Esophagus squamous epithelium (tissue), 5 donors: ENCODE results near the gene IRF9. TPM values are rescaled to one million over a fixed set of nuclear protein-coding genes. Genes with fewer than 3 reads are reported as not detected.
"Not testable (repeated sequence)": the region's sequence is repeated elsewhere in the genome, so short reads cannot be mapped to it uniquely, and the experiment has no call there.

Experiments
- DNase-seq: peaks from one replicate; lab custom pipeline; 2025; lab: John Stamatoyannopoulos, UW
- H3K27ac ChIP-seq, 4 donors: fragments of 200-600 bp; sonication (generic); one replicate each; pipeline ENCODE4 v1.5.1; 2016 to 2019; ENCODE audit warnings: mild to moderate bottlenecking in 1 of 4
- H3K27me3 ChIP-seq, 4 donors: fragments of 200-600 bp; sonication (generic); 1 replicate in 3 of 4; 2 replicates in 1 of 4; pipeline versions ENCODE4 v1.5.1 to v1.6.0; 2017 to 2021; ENCODE audit warnings: antibody characterized with exemption in 1 of 4
- H3K36me3 ChIP-seq, 3 donors: fragments of 200-600 bp; sonication (generic); one replicate each; pipeline ENCODE4 v1.5.1; 2016 to 2019
- H3K4me1 ChIP-seq, 3 donors: fragments of 200-600 bp; sonication (generic); one replicate each; pipeline ENCODE4 v1.5.1; 2017 to 2019
- H3K4me3 ChIP-seq, 4 donors: fragments of 200-600 bp; sonication (generic); 1 replicate in 3 of 4; 2 replicates in 1 of 4; pipeline ENCODE4 v1.5.1; 2016 to 2019; ENCODE audit warnings: mild to moderate bottlenecking in 2 of 4, moderate library complexity in 1 of 4
- H3K9me3 ChIP-seq, 3 donors: fragments of 200-600 bp; sonication (generic); one replicate each; pipeline ENCODE4 v1.5.1; 2016 to 2019
- POLR2A ChIP-seq, 4 donors: fragments of 450-650 bp; IDR thresholded peaks; one replicate each; pipeline ENCODE4 v1.6.1; 2017; ENCODE audit warnings: antibody characterized with exemption in 4 of 4, mild to moderate bottlenecking in 4 of 4, moderate library complexity in 3 of 4
- WGBS, 2 donors: methylation state at CpG; one replicate each; pipeline ENCODE4 v1.1.5; 2018; 5-methylcytosine and 5-hydroxymethylcytosine counted together
- intact Hi-C: fragments of 100-400 bp; cut with DNase I; formaldehyde crosslinking; loops from one replicate; pipeline ENCODE4 v1.15.0; 2022
- total RNA-seq, 4 donors: library from RNA; depleted of rRNA; stranded (reverse); fragments of >200 nt; gene quantifications; one replicate each; pipeline ENCODE4 v1.1.0, GENCODE V29; 2016
- TF ChIP-seq, protein P1 (sequence below), 6 experiments: fragments of 450-650 bp in 4 of 6; fragments of 200-600 bp in 2 of 6; sonication (generic) in 2 of 6; IDR thresholded peaks; one replicate each; pipeline ENCODE4 v1.5.1; 2016 to 2019; ENCODE audit warnings: antibody characterized with exemption in 6 of 6, mild to moderate bottlenecking in 4 of 6, moderate library complexity in 4 of 6
- donor health status: DM: yes; HTN: yes; CAD: no.

The IRF9 gene
- total RNA-seq, 4 donors from 2014 or later: 21.9 to 52.2 (median 45.9) TPM

DNA sequence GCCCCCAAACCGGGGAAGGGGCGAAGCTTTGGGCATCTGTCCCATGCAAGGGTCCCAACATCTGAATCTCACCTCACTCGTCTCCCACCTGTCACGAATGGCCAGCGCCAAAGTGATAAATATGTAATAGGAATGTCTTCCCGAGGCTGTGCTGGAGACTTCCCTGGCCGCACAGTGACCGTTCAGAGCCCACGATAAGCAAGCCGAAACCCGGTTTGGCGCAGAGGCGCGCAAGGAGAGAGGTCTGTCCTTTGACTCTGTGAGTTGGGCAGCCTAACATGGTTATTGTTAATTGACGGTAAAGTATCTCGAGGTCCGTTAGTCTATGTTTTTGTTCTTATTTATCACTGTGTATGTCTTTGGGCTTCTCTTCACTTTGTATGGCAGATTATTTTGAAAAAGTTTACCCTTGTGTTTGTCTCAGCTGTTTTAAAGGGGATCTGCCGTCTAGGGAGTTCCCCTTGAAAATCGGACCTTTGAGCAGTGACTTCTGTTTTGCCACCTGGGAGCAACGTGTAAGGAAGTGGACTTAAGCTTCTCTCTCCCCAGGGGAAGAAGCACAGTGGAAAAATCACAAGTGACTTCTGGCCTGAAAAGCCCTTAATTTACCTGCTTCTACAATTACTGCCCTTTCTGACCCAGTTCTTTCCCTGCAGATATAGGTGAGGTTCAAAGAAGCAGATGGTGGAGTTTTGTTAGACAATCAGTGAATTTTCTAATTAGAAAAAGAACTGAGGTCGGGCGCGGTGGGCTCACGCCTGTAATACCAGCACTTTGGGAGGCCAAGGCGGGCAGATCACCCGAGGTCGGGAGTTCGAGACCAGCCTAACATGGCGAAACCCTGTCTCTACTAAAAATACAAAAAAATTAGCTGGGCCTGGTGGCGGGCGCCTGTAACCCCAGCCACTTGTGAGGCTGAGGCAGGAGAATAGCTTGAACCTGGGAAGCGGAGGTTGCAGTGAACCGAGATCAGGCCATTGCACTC is 35.3 kb downstream of the IRF9 start:
- H3K27me3 ChIP-seq: no peaks in the 10 kb centered on the region
- TF ChIP-seq, protein P1, sequence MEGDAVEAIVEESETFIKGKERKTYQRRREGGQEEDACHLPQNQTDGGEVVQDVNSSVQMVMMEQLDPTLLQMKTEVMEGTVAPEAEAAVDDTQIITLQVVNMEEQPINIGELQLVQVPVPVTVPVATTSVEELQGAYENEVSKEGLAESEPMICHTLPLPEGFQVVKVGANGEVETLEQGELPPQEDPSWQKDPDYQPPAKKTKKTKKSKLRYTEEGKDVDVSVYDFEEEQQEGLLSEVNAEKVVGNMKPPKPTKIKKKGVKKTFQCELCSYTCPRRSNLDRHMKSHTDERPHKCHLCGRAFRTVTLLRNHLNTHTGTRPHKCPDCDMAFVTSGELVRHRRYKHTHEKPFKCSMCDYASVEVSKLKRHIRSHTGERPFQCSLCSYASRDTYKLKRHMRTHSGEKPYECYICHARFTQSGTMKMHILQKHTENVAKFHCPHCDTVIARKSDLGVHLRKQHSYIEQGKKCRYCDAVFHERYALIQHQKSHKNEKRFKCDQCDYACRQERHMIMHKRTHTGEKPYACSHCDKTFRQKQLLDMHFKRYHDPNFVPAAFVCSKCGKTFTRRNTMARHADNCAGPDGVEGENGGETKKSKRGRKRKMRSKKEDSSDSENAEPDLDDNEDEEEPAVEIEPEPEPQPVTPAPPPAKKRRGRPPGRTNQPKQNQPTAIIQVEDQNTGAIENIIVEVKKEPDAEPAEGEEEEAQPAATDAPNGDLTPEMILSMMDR (IDR thresholded peaks at IDR 0.05): peak in 1 of 6 experiments; percentile 4
- TF ChIP-seq POLR2A (IDR thresholded peaks at IDR 0.05): no peak
- peaks cover 18 to 68% (median 20%) of the 10 kb centered on the region in 3 donors for H3K4me1 ChIP-seq
- H3K36me3 ChIP-seq: peaks cover 6 to 48% (median 16%) of the 10 kb centered on the region in 3 donors
- 31 to 48% methylated on average over 23 to 25 of the region's 33 CpGs for WGBS, 2 donors
- no peak for DNase-seq
- peak overlapping the region; percentile 91 to 99 (median 96) for H3K27ac ChIP-seq
- intact Hi-C loops: no loop called here
- H3K4me3 ChIP-seq: peak overlapping the region; percentile 72 to 100 (median 88)
- no peaks in the 10 kb centered on the region for H3K9me3 ChIP-seq

DNA sequence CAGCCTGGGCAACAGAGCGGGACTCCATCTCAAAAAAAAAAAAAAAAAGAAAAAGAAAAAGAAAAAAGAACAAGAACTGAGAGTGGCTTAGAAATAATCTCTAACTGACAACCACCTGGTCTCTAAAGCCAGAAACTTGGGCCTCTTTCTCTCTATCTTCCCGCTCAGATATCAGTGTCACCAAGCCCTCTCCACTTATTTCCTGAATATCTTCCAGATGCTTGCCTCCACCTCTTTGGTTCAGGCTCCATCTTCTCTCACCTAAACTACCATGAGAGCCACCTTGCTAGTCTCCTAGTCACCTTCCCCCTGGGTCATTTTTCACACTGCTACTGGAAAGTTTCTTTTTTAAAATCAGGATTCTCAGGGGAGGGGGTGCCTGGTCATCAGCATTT is 36.0 kb downstream of the IRF9 start:
- 83 to 100% methylated on average over 2 of the region's 2 CpGs for WGBS, 2 donors
- H3K27me3 ChIP-seq: no peaks in the 10 kb centered on the region
- peak overlapping the region in 2 of 4 donors; percentile 99 to 100 for H3K4me3 ChIP-seq
- H3K27ac ChIP-seq: no peak overlapping the region
- H3K4me1 ChIP-seq: peaks cover 18 to 66% (median 20%) of the 10 kb centered on the region in 3 donors
- no peaks in the 10 kb centered on the region for H3K9me3 ChIP-seq
- no peak for TF ChIP-seq POLR2A (IDR thresholded peaks at IDR 0.05)
- TF ChIP-seq, protein P1 (IDR thresholded peaks at IDR 0.05): no peak
- intact Hi-C loops: no loop called here
- peaks cover 0 to 48% (median 11%) of the 10 kb centered on the region in 3 donors for H3K36me3 ChIP-seq
- DNase-seq: no peak

DNA sequence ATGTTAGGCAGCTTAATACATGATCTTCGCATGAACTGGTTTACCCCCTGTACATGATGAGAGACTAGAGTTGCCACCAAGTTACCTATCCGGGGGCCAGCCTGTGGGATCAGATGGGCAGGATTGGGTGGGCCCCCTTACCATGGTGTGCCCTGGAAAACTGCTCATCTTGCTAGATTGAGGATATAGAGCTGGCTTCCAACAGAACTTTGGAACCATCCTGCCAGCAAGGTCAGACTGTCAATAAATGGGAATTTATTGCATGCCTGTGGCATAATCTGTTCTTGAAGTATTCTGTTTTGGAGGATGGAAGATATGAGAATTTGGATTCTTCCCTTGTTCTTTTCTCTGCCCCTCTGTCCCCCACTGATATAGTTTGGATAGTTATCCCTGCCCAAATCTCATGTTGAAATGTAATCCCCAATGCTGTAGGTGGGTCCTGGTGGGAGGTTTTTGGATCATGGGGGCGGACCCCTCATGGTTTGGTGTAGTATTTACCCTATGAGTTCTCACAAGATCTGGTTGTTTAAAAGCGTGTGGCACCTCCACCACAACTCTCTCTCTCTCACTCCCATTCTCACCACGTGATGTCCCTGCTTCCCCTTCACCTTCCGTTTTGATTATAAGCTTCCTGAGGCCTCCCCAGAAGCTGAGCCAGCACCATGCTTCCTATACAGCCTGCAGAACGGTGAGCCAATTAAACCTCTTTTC is 37.9 kb downstream of the IRF9 start:
- H3K4me3 ChIP-seq: no peak overlapping the region
- no peaks in the 10 kb centered on the region for H3K9me3 ChIP-seq
- intact Hi-C loops: no loop called here
- H3K27me3 ChIP-seq: no peaks in the 10 kb centered on the region
- H3K36me3 ChIP-seq: peaks cover 0 to 53% (median 0%) of the 10 kb centered on the region in 3 donors
- H3K4me1 ChIP-seq: peaks cover 18 to 51% (median 20%) of the 10 kb centered on the region in 3 donors
- WGBS, 2 donors: 70 to 85% methylated on average over 7 of the region's 7 CpGs
- TF ChIP-seq POLR2A (IDR thresholded peaks at IDR 0.05): no peak
- TF ChIP-seq, protein P1 (IDR thresholded peaks at IDR 0.05): no peak
- no peak for DNase-seq
- H3K27ac ChIP-seq: no peak overlapping the region

DNA sequence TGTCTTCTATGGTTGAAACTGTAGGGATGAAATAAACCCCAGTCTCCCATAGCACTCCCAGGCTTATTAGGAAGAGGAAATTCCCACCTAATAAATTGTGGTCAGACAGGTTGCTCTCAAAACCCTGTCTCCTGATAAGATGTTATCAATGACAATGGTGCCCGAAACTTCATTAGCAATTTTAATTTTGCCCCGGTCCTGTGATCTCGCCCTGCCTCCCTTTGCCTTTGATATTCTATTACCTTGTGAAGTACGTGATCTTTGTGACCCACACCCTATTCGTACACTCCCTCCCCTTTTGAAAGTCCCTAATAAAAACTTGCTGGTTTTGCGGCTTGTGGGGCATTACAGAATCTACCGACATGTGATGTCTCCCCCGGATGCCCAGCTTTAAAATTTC is 41.5 kb downstream of the IRF9 start:
- Histone ChIP-seq H3K4me1 (peaks cover 0 to 23% (median 0%) of the 10 kb centered on the region in 3 donors), H3K36me3 (peaks cover 0 to 85% (median 7%) of the 10 kb centered on the region in 3 donors)
- H3K27ac ChIP-seq, intact Hi-C loops, H3K4me3 ChIP-seq, H3K9me3 ChIP-seq, H3K27me3 ChIP-seq, DNase-seq: not testable (repeated sequence)
- WGBS, 2 donors: 91% methylated on average over 8 of the region's 8 CpGs

DNA sequence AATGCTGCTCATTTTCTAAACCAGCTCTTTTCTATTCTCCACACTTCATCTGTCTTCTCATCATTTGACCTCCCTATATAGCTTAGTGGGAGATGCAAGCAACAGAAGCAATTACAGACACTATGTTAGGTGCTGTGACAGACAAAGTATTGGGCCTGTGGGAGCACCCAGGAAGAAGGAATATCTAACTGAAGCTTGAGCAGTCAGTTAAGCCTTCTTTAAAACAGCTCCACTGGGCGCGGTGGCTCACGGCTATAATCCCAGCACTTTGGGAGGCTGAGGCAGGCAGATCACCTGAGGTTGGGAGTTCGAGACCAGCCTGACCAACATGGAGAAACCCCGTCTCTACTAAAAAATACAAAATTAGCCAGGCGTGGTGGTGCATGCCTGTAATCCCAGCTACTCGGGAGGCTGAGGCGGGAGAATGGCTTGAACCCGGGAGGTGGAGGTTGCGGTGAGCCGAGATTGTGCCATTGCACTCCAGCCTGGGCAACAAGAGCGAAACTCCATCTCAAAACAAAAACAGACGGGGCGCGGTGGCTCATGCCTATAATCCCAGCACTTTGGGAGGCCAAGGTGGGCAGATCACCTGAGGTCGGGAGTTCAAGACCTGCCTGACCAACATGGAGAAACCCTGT is 42.3 kb downstream of the IRF9 start:
- WGBS, 2 donors: 89 to 92% methylated on average over 14 to 16 of the region's 16 CpGs
- H3K27me3 ChIP-seq, H3K9me3 ChIP-seq, H3K4me3 ChIP-seq, intact Hi-C loops, H3K27ac ChIP-seq, DNase-seq: not testable (repeated sequence)
- peaks cover 0 to 18% (median 0%) of the 10 kb centered on the region in 3 donors for H3K4me1 ChIP-seq
- H3K36me3 ChIP-seq: peaks cover 0 to 94% (median 10%) of the 10 kb centered on the region in 3 donors
